Measurements from ENCODE around the gene UBE2F. TPM values are rescaled to one million over a fixed set of nuclear protein-coding genes. Genes with fewer than 3 reads are reported as not detected.

Gene UBE2F
- total RNA-seq, 4 donors from 2014 or later = 67.3 to 97.3 (median 81.2) TPM

GRCh38 chr2:238022594-238023157 is 55.9 kb downstream of the UBE2F start:
- Histone ChIP-seq H3K27ac (no peak overlapping the region), H3K36me3 (peaks cover 0 to 9% of the 10 kb centered on the region in 2 donors), H3K27me3 (no peaks in the 10 kb centered on the region), H3K9me3 (no peaks in the 10 kb centered on the region), H3K4me1 (peaks cover 8 to 12% of the 10 kb centered on the region in 2 donors), H3K4me3 (no peak overlapping the region)
- in situ Hi-C loops (cut with MboI; ENCODE audit: low sequenced_read_pairs in 4 of 4) (no loop called here), intact Hi-C loops (cut with DNase I; ENCODE audit: low total_unique reads) (no loop called here)
- TF ChIP-seq POLR2A (IDR thresholded peaks at IDR 0.05) (no peak), CTCF (IDR thresholded peaks at IDR 0.05 in 4 of 5, conservative IDR thresholded peaks at IDR 0.05 in 1 of 5) (no peak)
- ATAC-seq (no peak), DNase-seq (no peak)

GRCh38 chr2:238023608-238024007 is 56.8 kb downstream of the UBE2F start:
- peaks cover 0 to 11% of the 10 kb centered on the region in 2 donors for H3K36me3 ChIP-seq
- TF ChIP-seq POLR2A (IDR thresholded peaks at IDR 0.05) = no peak
- H3K27ac ChIP-seq = no peak overlapping the region
- ATAC-seq = no peak
- H3K27me3 ChIP-seq = no peaks in the 10 kb centered on the region
- no peaks in the 10 kb centered on the region for H3K9me3 ChIP-seq
- in situ Hi-C loops (cut with MboI; ENCODE audit: low sequenced_read_pairs in 4 of 4) (no loop called here), intact Hi-C loops (cut with DNase I; ENCODE audit: low total_unique reads) (no loop called here)
- peaks cover 8 to 12% of the 10 kb centered on the region in 2 donors for H3K4me1 ChIP-seq
- DNase-seq = no peak
- H3K4me3 ChIP-seq = no peak overlapping the region

GRCh38 chr2:238024986-238025385 is 58.2 kb downstream of the UBE2F start:
- peaks cover 0 to 14% of the 10 kb centered on the region in 2 donors for H3K36me3 ChIP-seq
- H3K4me3 ChIP-seq = no peak overlapping the region
- no peak overlapping the region for H3K27ac ChIP-seq
- DNase-seq = no peak
- no peaks in the 10 kb centered on the region for H3K9me3 ChIP-seq
- H3K27me3 ChIP-seq = no peaks in the 10 kb centered on the region
- H3K4me1 ChIP-seq = peaks cover 8 to 12% of the 10 kb centered on the region in 2 donors
- in situ Hi-C loops (cut with MboI; ENCODE audit: low sequenced_read_pairs in 4 of 4) (no loop called here), intact Hi-C loops (cut with DNase I; ENCODE audit: low total_unique reads) (no loop called here)
- TF ChIP-seq POLR2A (IDR thresholded peaks at IDR 0.05) (no peak), CTCF (IDR thresholded peaks at IDR 0.05 in 4 of 5, conservative IDR thresholded peaks at IDR 0.05 in 1 of 5) (no peak)
- ATAC-seq = no peak

DNA sequence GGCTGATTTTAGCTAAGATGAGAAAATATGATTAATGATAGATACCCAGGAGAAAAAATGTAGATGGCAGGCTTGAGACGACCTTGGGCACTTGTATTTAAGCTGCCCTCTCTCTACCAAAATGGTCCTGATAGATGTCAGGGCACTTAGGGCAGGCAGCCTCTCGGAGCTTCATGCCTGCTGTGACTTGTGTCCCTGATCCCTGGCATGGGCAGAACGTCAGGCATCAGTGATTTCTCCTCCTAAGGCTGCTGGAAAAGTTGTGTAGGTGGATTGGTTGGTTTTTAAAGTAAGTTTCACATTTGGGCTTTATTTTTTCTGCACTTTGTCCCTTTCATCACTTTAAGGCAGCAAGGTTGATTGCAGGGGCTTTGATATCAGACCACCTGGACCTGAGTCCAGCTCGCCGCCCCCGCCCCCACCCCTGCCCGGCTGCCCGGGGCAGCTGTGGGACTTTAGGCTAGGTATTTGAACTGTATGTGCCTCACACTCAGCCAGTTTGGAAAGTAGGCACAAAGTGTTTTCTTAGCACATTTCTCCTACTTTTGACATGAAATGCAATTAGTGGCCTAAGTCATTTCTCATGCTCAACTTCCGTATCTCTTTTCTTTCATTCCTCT is 59.0 kb downstream of the UBE2F start:
- DNase-seq (no peak), ATAC-seq (no peak)
- intact Hi-C loops (cut with DNase I; ENCODE audit: low total_unique reads) = no loop called here
- Histone ChIP-seq H3K9me3 (no peaks in the 10 kb centered on the region), H3K27ac (no peak overlapping the region), H3K27me3 (no peaks in the 10 kb centered on the region), H3K4me1 (peaks cover 8 to 12% of the 10 kb centered on the region in 2 donors), H3K36me3 (peaks cover 0 to 23% of the 10 kb centered on the region in 2 donors), H3K4me3 (no peak overlapping the region)
- in situ Hi-C loops (cut with MboI; ENCODE audit: low sequenced_read_pairs in 4 of 4) = no loop called here
- TF ChIP-seq CTCF (IDR thresholded peaks at IDR 0.05 in 4 of 5, conservative IDR thresholded peaks at IDR 0.05 in 1 of 5) (no peak), POLR2A (IDR thresholded peaks at IDR 0.05) (no peak)

GRCh38 chr2:238027058-238027457 is 60.2 kb downstream of the UBE2F start:
- H3K27ac ChIP-seq = no peak overlapping the region
- H3K4me1 ChIP-seq = peaks cover 0 to under 1% of the 10 kb centered on the region in 2 donors
- ATAC-seq (no peak), DNase-seq (no peak)
- H3K27me3 ChIP-seq = no peaks in the 10 kb centered on the region
- no peak overlapping the region for H3K4me3 ChIP-seq
- intact Hi-C loops (cut with DNase I; ENCODE audit: low total_unique reads) (no loop called here), in situ Hi-C loops (cut with MboI; ENCODE audit: low sequenced_read_pairs in 4 of 4) (no loop called here)
- TF ChIP-seq POLR2A (IDR thresholded peaks at IDR 0.05) (no peak), CTCF (IDR thresholded peaks at IDR 0.05 in 4 of 5, conservative IDR thresholded peaks at IDR 0.05 in 1 of 5) (no peak)
- H3K36me3 ChIP-seq = peaks cover 0 to 35% of the 10 kb centered on the region in 2 donors
- H3K9me3 ChIP-seq = no peaks in the 10 kb centered on the region
